Activated T-cell treated with anti-CD3 and anti-CD28 coated beads, Interleukin-2, amount 50 U/mL, for 48 hours (primary cell): Measurements from ENCODE around the gene AKAP8.
"Not testable (repeated sequence)": the region's sequence is repeated elsewhere in the genome, so short reads cannot be mapped to it uniquely, and the experiment has no call there.

Source experiments
- DNase-seq, 2 experiments: peaks; one replicate each; pipeline ENCODE4 v3.0.0-alpha.2; 2020

Gene AKAP8

DNA sequence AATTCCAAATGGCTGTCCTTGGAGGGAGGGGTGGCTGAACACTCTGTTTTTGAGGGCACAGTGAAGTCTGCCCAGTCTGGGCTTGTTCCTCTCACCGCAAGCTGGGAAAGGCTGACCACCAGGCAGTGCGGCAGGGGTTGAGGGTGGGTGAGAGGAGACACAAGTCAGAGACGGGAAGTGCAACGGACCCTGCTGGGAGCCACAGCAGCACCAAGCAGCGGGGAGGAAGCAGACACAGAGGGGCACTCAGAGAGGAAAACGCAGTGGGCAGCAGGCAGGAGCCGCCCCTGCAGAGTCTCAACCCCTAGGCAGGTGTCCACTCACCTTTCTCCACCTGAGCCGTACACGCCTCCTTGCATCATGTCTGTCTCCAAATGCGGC lies 23.6 kb upstream of the AKAP8 start:
- no peak for DNase-seq

DNA sequence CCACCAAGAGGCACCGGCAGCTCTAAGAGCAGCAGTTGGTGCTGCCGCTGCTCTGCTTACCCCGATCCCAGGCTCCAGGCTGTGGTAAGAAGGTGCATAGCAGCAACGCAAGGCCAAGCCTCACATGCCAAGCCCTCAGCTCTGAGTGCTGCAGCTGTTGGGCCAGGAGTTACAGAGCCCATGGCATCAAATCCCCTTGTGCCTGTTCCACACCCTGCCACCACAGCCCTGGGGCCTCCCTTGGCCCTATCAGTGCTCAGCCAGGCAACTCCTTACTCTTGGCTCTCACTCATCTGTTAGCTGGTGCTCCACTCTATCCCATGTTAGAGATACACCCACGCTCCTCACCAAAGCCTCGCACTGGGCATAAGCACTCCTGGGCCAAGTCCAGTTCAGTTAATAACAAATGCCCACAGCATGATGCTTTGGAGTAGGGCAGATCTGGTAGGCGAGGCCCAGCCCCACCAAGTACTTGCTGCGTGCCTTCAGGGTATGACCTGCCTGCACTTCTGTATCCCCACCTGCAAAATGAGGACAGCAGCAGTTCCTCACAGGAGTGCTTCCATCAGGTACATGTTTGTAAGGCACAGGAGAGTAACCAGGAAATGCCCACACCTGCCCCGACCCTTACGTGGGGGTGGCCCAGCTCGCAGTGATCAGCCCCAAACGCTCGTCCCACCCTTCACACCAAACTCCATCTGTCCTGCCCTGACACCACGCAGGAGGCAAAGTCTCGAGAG lies 23.0 kb upstream of the AKAP8 start:
- DNase-seq: no peak

DNA sequence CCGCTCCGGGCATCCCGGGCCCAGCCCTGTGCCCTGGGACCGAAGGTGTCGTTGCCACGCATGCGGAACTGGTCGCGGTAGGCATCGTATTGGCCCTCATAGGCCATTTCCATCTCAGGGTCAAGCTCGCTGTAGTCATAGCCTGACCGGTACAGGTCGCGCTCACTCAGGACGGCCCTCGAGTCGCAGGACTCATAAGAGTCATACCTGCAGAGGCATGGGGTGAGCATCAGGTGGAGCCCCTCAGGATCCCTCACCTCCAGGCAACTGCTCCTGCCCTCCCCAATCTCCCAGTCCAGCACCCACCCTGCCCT lies 21.8 kb upstream of the AKAP8 start:
- no peak for DNase-seq

DNA sequence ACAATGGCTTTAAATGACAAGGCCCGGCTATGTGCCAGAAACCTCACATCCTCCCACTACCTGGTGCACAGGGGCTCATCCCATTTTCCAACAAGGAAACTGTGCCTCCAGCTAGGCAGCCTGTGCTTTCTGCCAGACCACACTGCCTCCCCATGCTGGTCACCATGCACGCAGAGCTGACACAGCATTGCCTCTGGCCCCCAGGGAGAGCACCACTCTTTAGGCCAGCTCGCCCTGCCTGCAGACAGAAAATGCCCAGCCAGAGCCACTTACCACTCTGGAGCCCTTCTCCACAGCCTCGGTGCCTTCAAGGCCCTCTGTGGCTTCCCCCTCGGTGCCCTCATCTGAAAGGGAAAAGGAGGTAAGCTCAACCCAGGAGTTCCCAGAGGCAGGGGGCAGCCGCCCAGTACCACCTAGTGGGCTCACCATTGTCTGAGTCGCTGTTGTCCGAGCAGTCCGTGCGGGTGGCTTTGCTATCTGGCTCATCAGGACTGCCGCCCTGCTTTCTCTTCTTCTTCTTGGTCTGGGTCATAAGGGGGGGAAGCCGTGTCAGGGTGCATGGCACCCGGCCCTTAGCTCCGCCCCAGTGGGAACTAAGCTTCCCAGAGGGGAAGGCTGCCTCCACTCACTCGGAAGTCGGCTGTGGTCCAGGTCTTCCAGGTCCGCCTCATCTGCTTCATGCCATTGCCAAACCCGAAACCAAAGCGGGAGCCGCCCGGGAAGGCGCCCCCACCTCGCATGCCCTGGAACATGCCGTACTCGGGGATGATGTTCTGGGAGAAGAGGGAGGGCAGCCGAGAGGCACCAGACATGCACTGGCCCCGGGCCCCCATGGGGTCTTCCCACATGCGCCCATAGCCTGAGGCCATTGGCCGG lies 21.2 kb upstream of the AKAP8 start:
- DNase-seq: no peak

DNA sequence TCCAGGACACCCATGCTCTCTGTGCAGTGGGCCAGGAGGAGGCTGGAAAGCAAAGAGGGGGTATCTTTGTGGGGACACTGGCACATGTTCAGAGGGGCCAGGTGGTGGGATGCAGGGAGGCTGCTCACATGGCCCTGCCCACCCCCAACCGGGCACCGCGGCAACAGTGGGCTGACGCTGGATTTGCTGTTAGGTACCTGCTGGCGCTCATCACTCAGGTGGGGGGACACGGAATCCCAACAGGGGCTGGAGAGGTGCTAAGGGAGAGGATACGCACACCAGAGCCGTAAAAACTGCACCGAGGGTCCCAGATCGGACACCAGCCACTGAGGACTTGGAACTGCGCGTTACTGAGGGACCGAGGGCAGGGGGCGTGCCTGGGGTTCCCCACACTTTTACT lies 20.0 kb upstream of the AKAP8 start:
- DNase-seq: no peak

DNA sequence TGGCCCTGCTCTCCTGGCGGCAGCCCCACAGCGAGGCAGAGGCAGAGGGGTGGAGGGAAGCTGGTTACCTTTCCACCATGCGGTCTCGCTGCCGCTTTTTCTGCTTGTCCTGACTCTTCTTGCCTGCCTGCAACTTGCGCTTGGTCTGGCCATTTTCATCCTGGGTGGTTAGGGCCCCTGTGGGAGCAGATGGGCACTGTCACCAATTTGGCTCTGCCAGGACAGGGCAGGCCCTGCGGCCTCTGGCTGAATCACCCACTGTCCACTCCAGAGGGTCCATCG lies 19.6 kb upstream of the AKAP8 start:
- no peak for DNase-seq

DNA sequence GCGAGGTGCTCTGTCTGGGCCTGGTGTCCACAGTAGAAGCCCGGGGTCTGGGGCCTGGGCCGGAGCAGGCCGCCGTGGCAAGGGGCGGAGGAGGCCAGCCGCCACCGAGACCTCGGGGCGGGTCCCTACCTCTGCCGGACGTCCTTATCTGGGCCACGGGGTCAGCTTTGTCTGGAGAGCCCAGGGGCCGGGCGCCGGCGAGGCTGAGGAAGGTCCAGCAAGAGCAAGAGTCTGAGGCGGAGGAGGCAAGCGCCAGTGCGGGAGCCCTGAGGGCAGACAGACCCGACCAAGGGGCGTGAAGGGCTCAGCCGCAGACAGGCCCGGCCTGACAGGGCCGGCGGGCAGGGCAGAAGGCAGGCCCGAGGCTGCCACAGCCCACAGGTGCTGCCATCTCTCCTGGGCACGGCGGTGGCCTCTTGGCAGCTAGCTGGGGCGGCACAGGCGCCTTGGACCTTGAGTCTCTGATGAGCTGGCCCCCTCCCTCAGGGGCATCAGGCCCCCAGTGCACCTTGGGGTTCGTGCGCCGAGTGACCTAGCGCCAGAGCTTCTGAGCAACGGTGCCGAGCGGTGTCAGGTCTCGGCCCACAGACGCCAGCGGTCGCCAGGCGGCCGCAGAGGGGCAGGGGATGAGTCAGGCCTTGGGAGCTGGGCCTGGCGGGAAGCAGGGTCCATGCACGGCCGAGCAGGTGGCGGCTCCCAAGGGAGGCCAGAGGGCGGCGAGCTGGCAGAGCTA lies 19.1 kb upstream of the AKAP8 start:
- no peak for DNase-seq

DNA sequence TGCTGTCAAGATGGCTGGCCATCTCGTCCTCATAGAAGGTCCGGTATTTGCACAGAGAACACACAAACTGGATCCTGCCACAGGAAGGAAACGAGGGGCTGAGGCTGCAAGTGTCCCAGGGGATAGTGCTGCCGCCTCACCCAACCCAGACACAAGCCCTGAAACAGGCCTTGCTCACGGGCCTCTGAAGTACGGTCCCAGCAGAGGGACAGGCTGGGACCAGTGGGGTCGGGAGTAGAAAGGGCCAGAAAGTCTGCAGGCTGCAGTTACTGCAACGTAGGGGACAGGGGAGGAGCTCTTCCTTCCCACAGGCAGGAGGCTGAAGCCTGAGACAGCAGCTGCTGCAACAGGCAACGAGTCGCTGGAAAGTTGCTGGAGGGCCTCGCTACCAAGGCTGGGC lies 18.2 kb upstream of the AKAP8 start:
- DNase-seq: no peak

DNA sequence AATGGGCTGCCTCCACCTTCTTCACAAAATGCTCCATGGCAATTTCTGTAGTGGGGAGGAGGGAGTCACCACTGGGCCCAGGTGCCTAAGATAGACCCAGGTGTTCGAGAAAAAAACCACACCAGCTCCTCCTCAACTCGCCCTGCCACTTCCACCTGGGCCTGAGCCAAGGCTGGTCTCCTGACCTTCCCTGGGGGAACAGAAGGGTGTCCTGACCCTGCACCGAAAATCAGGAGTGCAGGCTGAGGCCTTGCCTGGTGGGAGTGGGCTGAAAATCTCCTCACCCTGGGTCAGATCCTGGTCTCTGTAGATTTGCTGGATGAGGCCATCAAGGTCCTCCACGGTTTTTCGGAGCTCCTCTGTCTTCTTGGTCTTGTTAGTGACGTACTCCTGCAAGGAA lies 17.6 kb upstream of the AKAP8 start:
- DNase-seq: no peak

DNA sequence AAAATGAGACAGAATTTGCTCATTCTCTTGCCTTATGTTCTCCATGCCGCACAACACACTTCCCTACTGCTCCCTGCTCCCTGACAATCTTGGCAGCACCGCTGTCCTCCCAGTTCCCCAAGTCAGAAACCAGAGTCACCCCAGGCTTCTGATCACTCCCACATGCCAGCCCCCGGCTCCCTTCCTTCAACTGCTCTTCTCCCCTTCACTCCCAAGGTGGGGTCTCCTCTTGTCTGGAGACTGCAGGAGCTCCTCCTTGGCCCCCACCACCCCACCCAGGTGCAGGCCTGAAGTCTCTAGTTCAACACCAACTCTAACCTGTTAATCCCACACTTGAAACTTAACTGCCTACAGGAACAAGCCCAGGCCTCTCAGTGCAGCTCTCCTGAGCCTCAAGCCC lies 16.8 kb upstream of the AKAP8 start:
- DNase-seq: no peak

DNA sequence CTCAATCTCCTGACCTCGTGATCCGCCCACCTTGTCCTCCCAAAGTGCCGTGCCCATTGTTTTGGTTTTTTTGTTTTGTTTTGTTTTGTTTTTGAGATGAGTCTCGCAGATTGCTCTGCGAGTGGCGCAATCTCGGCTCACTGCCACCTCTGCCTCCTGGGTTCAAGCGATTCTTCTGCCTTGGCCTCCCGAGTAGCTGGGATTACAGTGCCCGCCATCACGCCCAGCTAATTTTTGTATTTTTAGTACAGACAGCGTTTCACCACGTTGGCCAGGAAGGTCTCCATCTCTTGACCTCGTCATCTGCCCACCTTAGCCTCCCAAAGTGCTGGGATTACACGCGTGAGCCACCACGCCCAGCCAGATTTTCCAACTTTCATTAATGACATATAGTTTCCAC lies 15.7 kb upstream of the AKAP8 start:
- not testable (repeated sequence) for DNase-seq

DNA sequence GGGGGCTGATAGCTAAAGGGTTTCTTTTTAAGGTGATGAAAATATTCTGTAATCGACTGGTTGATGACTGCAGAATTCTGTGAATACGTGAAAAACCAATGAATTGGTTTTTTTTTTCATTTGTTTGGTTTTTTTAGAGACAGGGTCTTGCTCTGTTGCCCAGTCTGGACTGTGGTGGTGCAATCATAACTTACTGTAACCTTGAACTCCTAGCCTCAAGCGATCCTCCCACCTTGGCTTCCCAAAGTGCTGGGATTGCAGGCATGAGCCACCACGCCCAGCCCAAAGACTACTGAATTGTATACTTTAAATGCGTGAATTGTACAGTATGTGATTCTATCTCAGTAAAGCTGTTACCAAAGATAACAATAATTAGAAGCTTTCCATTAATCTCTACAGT lies 14.8 kb upstream of the AKAP8 start:
- DNase-seq: no peak

DNA sequence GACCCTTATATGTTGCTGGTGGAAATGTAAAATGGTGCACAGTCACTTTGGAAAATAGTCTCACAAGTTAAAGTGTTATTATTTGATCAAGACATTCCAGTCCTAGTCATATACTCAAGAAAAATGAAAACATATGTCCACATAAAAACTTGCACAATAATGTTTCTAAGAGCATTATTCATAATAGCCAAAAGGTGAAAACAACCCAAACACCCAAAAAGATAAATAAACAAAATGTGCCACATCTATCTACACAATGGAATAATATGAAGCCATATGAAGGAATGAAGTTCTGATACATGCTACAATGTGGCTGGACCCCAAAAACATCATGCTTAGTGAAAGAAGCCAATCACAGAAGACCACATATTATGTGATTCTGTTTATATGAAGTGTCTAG lies 14.4 kb upstream of the AKAP8 start:
- DNase-seq: no peak

DNA sequence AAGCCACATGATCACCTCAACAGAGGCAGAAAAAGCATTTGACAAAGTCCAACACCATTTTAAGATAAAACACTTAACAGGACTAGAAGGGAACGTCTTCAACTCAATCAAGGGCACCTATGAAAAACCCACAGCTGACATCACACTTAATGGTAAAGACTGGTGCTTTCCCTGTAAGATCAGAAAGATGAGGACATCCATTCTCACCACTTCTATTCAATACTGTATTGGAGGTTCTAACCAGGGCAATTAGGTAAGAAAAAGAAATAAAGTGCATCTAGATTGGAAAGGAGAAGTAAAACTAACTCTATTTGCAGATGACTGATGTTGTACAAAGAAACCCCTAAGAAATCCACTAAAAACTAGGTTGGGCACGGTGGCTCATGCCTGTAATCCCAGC lies 11.2 kb upstream of the AKAP8 start:
- DNase-seq: no peak

DNA sequence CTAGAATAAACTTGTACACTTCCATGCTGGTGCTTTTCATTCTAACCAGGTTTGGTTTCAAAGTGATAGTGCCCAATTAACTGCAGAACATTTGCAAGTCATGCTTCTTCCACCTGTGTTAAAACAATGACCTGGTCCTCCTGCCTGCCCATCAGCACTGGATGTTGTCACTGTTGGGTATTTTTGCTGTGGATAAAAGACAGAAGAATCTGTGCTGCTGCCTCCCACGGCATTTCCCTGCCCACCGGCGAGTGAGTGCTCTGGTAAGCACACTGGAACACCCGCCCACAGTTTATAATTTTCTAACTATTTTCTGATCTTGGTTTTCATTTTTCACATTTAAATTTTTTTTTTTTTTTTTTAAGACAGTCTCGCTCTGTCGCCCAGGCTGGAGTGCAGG lies 2.3 kb upstream of the AKAP8 start:
- DNase-seq: no peak

DNA sequence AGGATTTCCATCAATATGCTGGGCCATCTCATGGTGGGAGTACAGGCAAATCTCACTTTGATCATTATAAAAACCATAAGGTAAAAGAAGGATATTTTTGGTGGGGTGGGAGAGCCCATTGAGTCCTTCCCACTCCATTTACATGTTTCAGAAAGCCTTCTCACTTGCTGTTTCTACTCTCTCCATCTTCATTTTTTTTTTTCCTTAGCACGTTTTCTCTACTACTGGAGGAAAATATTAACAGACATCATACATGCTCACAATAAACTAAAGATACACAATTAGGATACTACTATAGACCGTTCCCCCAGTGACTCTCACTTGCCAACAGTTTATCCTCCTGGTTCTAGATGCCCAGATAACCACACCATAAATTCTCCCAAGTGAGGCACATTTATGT lies 1.8 kb upstream of the AKAP8 start:
- DNase-seq: no peak

DNA sequence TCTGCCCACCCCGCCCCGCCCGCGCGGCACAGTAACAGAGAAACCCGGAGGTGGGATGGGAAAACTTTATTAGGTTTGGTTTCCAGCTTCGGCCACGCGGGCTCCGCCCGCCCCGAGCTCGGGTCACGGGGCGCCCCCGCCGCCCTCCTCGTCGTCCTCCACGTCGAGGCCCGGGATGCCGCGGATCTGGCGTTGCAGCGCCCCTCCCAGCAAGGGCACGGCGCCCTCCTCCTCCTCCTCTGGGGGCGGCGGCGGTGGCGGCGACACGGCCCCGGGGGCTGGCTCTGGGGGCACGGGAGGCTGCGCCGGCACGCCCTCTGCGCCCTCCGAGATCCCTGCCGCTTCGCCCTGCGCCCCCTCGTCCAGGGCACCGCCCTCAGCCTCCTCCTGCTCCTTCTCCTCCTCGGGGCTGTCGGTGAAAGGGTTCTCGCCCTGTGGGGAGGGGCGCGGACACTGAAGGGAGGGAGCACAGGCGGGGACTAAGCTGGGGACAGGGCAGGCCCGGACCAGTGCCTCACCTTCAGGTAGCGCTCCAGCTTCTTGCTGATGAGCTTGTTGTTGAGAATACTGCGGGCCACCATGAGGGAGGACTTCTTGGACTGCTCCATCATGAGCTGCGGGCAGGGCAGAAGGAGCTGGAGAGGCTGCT lies 536 bp upstream of the AKAP8 start:
- no peak for DNase-seq

DNA sequence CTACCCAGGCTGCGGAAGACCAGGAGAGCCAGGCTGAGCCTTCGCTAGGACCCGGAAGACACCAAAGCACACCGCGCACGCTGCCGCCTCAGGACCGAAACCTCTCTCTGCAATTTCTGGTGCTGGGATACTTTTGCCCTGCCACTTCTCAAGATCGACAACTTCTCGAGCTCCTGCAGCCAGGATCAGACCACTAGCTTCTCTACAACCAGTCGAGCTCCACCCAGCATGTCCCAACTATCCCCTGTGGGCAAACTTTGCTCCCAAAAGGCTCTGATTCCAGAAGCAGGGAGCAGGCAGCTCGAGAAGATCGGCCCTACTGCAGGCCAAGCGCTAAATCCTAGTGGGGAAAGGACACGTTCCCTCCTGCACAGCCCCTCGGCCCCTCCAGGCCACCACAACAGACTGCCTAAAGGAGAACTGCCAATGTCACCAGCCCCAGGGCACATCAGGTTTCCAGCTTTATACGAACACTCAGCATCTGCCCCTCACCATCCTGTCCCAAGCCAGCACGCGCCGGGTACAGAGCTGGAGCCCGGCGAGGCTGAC lies 979 bp downstream of the AKAP8 start:
- DNase-seq: peak; percentile 70 to 73

DNA sequence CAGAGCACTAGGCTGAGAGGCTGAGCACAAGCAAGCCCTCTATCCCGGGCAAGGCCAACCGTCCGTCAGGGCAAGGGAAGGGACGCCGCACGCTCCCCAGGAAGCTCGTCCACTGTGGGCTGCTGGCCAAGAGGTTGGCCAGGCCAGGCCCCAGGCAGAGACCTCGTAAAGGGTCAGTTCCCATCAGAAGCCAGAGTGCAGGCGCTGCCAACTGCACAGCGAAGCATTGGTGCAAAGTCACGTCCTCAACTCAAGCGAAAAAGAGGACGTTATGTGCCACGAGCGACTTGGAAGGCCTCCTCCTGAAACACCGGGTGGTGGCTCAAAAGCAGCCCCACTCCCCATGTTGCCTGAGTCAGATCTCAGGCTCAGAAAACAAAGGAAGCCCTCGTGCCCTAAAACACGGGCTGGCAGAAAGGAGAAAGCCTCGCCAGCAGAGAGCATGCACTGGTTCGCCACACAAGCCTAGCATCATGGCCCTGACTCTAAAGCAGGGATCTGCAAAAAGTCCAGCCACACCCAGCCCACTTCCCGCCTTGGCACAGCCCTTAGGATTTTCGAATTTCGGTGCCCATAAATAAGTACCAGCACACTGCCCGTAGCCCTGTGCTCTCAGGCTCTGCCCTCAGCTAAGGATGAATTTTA lies 4.7 kb downstream of the AKAP8 start:
- DNase-seq: no peak

DNA sequence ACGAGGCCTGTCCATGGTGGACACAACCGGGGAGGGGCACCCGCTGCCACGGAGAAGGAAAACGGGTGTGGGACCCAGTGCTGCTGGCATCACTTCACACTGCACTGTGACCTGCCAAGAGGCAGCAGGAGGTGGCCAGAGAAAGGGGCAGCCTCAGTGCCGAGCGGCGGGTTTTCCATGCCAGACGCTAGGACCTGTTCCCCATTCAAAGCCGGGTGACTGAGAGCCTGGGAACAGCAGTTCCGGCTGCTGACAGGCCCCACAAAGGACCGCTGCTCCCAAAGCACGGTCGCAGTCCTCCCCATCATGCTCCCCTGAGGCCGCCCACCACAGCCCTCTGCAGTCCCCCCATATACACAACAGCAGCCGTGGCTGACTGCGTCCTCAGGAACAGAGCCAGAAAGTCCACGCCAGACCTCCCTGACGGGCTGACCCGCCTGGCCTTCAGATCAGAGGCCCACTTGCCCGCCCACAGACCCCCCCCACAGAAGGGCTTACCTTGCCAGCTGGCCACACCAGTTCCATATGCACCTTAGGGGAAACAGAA lies 5.4 kb downstream of the AKAP8 start:
- DNase-seq: no peak

DNA sequence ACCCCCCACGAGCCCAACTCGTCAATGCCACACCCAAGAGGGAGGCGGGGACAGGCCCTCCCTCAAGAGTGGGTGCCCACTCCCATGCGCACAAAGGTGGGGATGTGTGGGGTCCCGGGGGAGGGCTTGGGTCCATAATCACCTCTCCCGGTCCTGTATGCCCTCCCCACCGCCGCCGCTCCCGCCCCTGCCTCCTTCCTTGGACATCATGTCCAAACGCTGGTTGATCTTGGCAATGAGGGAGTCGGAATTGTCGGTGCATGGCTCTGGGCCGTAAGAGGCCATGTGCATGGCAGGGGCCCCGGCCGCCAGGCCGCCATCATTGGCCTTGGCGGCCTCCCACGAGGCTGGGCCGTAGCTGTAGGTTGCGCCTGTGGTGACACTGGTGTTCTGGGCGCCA lies 5.9 kb downstream of the AKAP8 start:
- DNase-seq: no peak

DNA sequence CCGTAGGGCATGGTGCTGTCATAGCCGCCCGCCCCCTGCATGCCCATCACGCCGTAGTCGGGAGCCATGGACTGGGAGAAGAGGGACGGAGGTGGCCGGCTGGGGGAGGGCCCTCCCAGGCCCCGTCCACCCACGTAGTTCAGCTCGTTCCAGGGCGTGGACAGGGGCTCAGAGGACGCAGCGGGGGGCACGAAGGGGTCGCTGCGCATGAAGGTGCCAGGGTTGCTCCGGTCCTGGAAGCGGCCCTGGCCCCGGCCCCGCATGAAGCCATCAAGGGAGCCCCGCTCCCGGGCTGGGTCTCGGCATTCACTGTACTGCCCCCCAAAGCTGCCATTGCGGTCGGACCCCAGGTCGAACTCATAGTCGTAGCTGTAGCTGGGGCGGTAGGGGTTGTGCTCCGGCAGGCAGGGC lies 6.7 kb downstream of the AKAP8 start:
- no peak for DNase-seq

DNA sequence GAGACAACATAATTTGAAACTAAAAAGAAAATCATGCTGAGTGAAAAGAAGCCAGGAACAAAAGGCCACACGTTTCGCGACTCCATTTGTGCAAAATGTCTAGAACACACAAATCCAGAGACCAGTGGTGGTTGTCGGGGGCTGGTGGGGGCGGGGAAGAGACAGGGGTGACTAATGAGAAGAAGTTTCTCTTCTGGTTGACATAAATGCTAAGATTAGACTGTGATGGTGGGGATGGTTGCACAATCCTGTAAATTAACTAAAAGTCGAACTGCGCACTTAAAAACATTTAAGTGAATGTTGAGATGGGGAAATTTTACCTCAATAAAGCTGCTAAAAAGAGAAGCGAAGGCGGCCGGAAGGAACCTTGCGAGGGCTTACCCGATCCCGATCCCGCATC lies 7.1 kb downstream of the AKAP8 start:
- peak; percentile 53 to 54 for DNase-seq
